ENCODE measurements around the gene PRX.

DNA sequence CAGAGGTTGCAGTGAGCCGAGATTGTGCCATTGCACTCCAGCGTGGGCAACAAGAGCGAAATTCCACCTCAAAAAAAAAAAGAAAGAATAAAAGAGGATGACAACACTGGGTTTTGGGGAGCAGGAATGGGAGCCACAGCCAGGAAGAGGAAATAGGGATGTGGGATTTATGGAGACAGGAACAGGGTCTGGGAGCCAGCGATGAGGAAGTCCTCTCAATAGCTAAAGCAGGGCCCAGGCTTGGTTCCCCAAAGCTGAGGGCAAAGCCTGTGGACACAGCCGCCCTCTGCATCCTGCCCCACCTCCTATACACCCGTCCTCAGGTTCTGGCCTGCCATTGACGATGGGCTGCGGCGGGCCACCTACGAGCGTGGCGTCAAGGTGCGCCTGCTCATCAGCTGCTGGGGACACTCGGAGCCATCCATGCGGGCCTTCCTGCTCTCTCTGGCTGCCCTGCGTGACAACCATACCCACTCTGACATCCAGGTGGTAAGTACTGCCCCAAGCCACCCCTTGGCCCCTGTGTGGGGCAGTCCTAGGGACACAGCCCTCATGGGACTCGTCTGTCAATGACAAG lies 36.8 kb downstream of the PRX start:
- TF ChIP-seq BHLHE40 (IDR thresholded peaks at IDR 0.05; ENCODE audit: borderline replicate concordance): no peak
- TF ChIP-seq PKNOX1 (IDR thresholded peaks at IDR 0.05): no peak
- no peak for TF ChIP-seq NFRKB (IDR thresholded peaks at IDR 0.05)
- TF ChIP-seq HDGF (IDR thresholded peaks at IDR 0.05; ENCODE audit: borderline replicate concordance): no peak
- TF ChIP-seq SUZ12 (IDR thresholded peaks at IDR 0.05): no peak
- TF ChIP-seq ARNT (IDR thresholded peaks at IDR 0.05): no peak
- TF ChIP-seq LEF1 (IDR thresholded peaks at IDR 0.05; ENCODE audit: borderline replicate concordance): no peak
- no peak for TF ChIP-seq FOXA1 (IDR thresholded peaks at IDR 0.05)
- no peak for TF ChIP-seq SP1 (IDR thresholded peaks at IDR 0.05)
- no peak for TF ChIP-seq L3MBTL2 (conservative IDR thresholded peaks at IDR 0.05)
- no peak for TF ChIP-seq TARDBP (IDR thresholded peaks at IDR 0.05)

Measured in HEK293T (cell line).